ENCODE results near the gene SCUBE3. TPM values are rescaled to one million over a fixed set of nuclear protein-coding genes. Genes with fewer than 3 reads are reported as not detected.

SCUBE3 gene
- total RNA-seq, 2 donors from 2014 or later: 0.33 TPM; not detected in 1

GRCh38 chr6:35282472-35282871 lies 68.7 kb downstream of the SCUBE3 start:
- 84 to 87% methylated on average over 2 of the region's 2 CpGs for WGBS, 2 donors
- no peak overlapping the region for H3K4me3 ChIP-seq
- no peaks in the 10 kb centered on the region for H3K27me3 ChIP-seq
- H3K36me3 ChIP-seq (replicated peaks in 1 of 2; ENCODE audit: insufficient read depth in 1 of 2, low read depth in 2 of 2): peaks cover 7 to 23% of the 10 kb centered on the region in 2 donors
- no peak overlapping the region for H3K27ac ChIP-seq
- no peaks in the 10 kb centered on the region for H3K4me1 ChIP-seq
- TF ChIP-seq CTCF (IDR thresholded peaks at IDR 0.05): no peak
- ATAC-seq (no peak), DNase-seq (no peak)
- intact Hi-C loops (cut with DNase I): no loop called here
- H3K9me3 ChIP-seq: no peaks in the 10 kb centered on the region

DNA sequence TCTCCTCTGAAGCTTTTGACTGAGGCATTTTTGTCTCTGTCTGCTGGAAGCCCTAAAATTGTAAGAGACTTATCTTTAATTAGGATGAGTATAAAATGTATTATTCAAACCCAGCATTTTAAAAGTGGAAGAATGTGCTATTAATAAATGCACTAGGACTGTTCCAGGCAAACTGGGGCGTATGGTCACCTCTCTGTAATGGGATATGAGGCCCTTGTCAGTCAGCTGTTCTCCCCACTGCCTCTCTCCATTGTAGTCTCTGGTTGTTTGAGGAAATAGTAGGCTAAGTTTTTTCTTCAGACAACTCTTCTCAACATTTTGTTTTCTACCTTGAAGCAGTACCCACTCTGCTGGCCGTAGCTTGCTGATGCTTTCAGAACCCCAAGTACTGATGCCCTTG lies 69.6 kb downstream of the SCUBE3 start:
- H3K36me3 ChIP-seq (replicated peaks in 1 of 2; ENCODE audit: insufficient read depth in 1 of 2, low read depth in 2 of 2): peaks cover 9 to 29% of the 10 kb centered on the region in 2 donors
- no peak overlapping the region for H3K4me3 ChIP-seq
- H3K27ac ChIP-seq: no peak overlapping the region
- H3K27me3 ChIP-seq: no peaks in the 10 kb centered on the region
- DNase-seq (no peak), ATAC-seq (no peak)
- no peaks in the 10 kb centered on the region for H3K4me1 ChIP-seq
- intact Hi-C loops (cut with DNase I): no loop called here
- 89 to 94% methylated on average over 2 of the region's 2 CpGs for WGBS, 2 donors
- H3K9me3 ChIP-seq: no peaks in the 10 kb centered on the region
- no peak for TF ChIP-seq POLR2A (IDR thresholded peaks at IDR 0.05)
- TF ChIP-seq CTCF (IDR thresholded peaks at IDR 0.05): no peak

- DNase-seq (no peak), ATAC-seq (no peak)
- intact Hi-C loops (cut with DNase I): no loop called here
- Histone ChIP-seq H3K36me3 (replicated peaks in 1 of 2; ENCODE audit: insufficient read depth in 1 of 2, low read depth in 2 of 2) (peaks cover 9 to 30% of the 10 kb centered on the region in 2 donors), H3K4me3 (no peak overlapping the region), H3K4me1 (no peaks in the 10 kb centered on the region), H3K27me3 (no peaks in the 10 kb centered on the region), H3K27ac (no peak overlapping the region), H3K9me3 (no peaks in the 10 kb centered on the region)
- WGBS, 2 donors: 90 to 94% methylated on average over 10 to 12 of the region's 12 CpGs
- TF ChIP-seq POLR2A (IDR thresholded peaks at IDR 0.05) (no peak), CTCF (IDR thresholded peaks at IDR 0.05) (no peak)
Observed at GRCh38 chr6:35287671-35288396, 74.1 kb downstream of the SCUBE3 start.

GRCh38 chr6:35288834-35289233 lies 75.1 kb downstream of the SCUBE3 start:
- Histone ChIP-seq H3K9me3 (no peaks in the 10 kb centered on the region), H3K4me1 (no peaks in the 10 kb centered on the region), H3K27ac (no peak overlapping the region), H3K4me3 (no peak overlapping the region), H3K27me3 (no peaks in the 10 kb centered on the region), H3K36me3 (replicated peaks in 1 of 2; ENCODE audit: insufficient read depth in 1 of 2, low read depth in 2 of 2) (peaks cover 9 to 30% of the 10 kb centered on the region in 2 donors)
- TF ChIP-seq POLR2A (IDR thresholded peaks at IDR 0.05) (no peak), CTCF (IDR thresholded peaks at IDR 0.05) (no peak)
- intact Hi-C loops (cut with DNase I): no loop called here
- DNase-seq: no peak
- ATAC-seq: no peak
- 72% methylated on average over 4 of the region's 4 CpGs for WGBS, 2 donors

- H3K4me3 ChIP-seq: no peak overlapping the region
- no peak overlapping the region for H3K27ac ChIP-seq
- H3K27me3 ChIP-seq: no peaks in the 10 kb centered on the region
- no peak for DNase-seq
- H3K36me3 ChIP-seq (replicated peaks in 1 of 2; ENCODE audit: insufficient read depth in 1 of 2, low read depth in 2 of 2): peaks cover 5 to 27% of the 10 kb centered on the region in 2 donors
- ATAC-seq: no peak
- no peaks in the 10 kb centered on the region for H3K9me3 ChIP-seq
- no peaks in the 10 kb centered on the region for H3K4me1 ChIP-seq
- TF ChIP-seq CTCF (IDR thresholded peaks at IDR 0.05): no peak
- no peak for TF ChIP-seq POLR2A (IDR thresholded peaks at IDR 0.05)
- 95 to 96% methylated on average over 13 of the region's 13 CpGs for WGBS, 2 donors
- intact Hi-C loops (cut with DNase I): loop anchor here (5.0 kb wide), 1 partner anchor 171 kb away; no protein-coding TSS in a partner anchor
Observed at GRCh38 chr6:35291491-35291890, 77.7 kb downstream of the SCUBE3 start.

Measured in body of pancreas (tissue), 4 donors.